HepG2 (cell line): ENCODE data around the gene ABCB4. TPM values are rescaled to one million over a fixed set of nuclear protein-coding genes. Genes with fewer than 3 reads are reported as not detected.

Source experiments
- ATAC-seq: fragments of 200-7000 bp; cut with Tn5 transposase; 3 replicates; pipeline ENCODE4 v1.9.1; 2020; ENCODE audit warnings: mild to moderate bottlenecking, moderate library complexity
- BruUV-seq: library from RNA; stranded (reverse); fragments of 400-500 nt; replicated peaks from 2 replicates; lab custom pipeline; 2021; lab: Mats Ljungman, UMichigan
- CTCF ChIA-PET: fragments of 300-600 bp; formaldehyde crosslinking; extraction: SDS; loops from one replicate; lab custom pipeline; 2021; ENCODE audit warnings: low total read pairs, inconsistent platforms, low intra/inter-chr PET ratio; lab: Yijun Ruan, JAX
- POLR2A ChIA-PET: fragments of 350-600 bp; sonication (Branson Sonifier 250); formaldehyde crosslinking; loops from one replicate; lab custom pipeline; 2020; ENCODE audit warnings: antibody characterized with exemption, inconsistent platforms; lab: Yijun Ruan, JAX
- DNase-seq: peaks from one replicate; pipeline ENCODE4 v3.0.0-alpha.2; 2015; ENCODE audit warnings: low spot score
- FAIRE-seq: peaks from 3 replicates; lab custom pipeline; 2011; peaks lifted over from hg19 to GRCh38; lab: Jason Lieb, UNC
- H2AFZ ChIP-seq: one replicate; pipeline ENCODE4 v1.6.1; 2011; ENCODE audit warnings: low read length, inconsistent platforms
- H3K27ac ChIP-seq: fragments of 300-600 bp; 3 replicates; pipeline ENCODE4 v1.8.0; 2011; ENCODE audit warnings: mixed run types, mild to moderate bottlenecking, mixed read lengths, low read length, inconsistent platforms; ENCODE audit not compliant: insufficient read depth; ENCODE audit errors: extremely low read length
- H3K27me3 ChIP-seq, 2 experiments: fragments of 200-600 bp in 1 of 2; 2 replicates in 1 of 2; 3 replicates in 1 of 2; pipeline versions ENCODE4 v1.6.0 to v1.8.0; 2011; ENCODE audit warnings: low read length in 2 of 2, mild to moderate bottlenecking in 2 of 2, moderate library complexity in 2 of 2, inconsistent platforms in 1 of 2; ENCODE audit not compliant: insufficient read depth in 2 of 2, control insufficient read depth in 1 of 2
- H3K36me3 ChIP-seq, 2 experiments: fragments of 200-600 bp in 1 of 2; replicated peaks in 1 of 2; 2 replicates in 1 of 2; 3 replicates in 1 of 2; pipeline versions ENCODE4 v1.5.1 to v1.8.0; 2011; ENCODE audit warnings: low read length in 2 of 2, inconsistent platforms in 1 of 2; ENCODE audit not compliant: insufficient read depth in 2 of 2, control insufficient read depth in 1 of 2
- H3K4me1 ChIP-seq: 2 replicates; pipeline ENCODE4 v1.5.1; 2012; ENCODE audit warnings: low read length, inconsistent platforms; ENCODE audit not compliant: insufficient read depth
- H3K4me2 ChIP-seq: 2 replicates; pipeline ENCODE4 v1.6.0; 2011; ENCODE audit warnings: low read depth, low read length, inconsistent platforms
- H3K4me3 ChIP-seq, 3 experiments: fragments of 200-600 bp in 1 of 3; sonication (generic), shearing (Covaris generic) in 1 of 3; replicated peaks in 1 of 3; 2 replicates each; pipeline ENCODE4 v1.5.1; 2011 to 2016; ENCODE audit warnings: low read length in 3 of 3, inconsistent platforms in 2 of 3, low read depth in 2 of 3, mild to moderate bottlenecking in 2 of 3, control low read depth in 1 of 3, mixed read lengths in 1 of 3; ENCODE audit not compliant: insufficient read depth in 1 of 3
- H3K79me2 ChIP-seq: one replicate; pipeline ENCODE4 v1.6.1; 2011; ENCODE audit warnings: low read length, inconsistent platforms; ENCODE audit not compliant: insufficient read depth
- H3K9ac ChIP-seq: 2 replicates; pipeline ENCODE4 v1.6.0; 2011; ENCODE audit warnings: mild to moderate bottlenecking, low read depth, low read length, inconsistent platforms; ENCODE audit not compliant: insufficient read depth
- H3K9me3 ChIP-seq: 2 replicates; pipeline ENCODE4 v1.5.1; 2012; ENCODE audit warnings: mild to moderate bottlenecking, low read length
- H4K20me1 ChIP-seq: 2 replicates; pipeline ENCODE4 v1.6.0; 2011; ENCODE audit warnings: inconsistent platforms, mild to moderate bottlenecking, low read length, moderate library complexity; ENCODE audit not compliant: insufficient read depth
- ASH2L ChIP-seq: fragments of 300-600, 200-600 bp; sonication (generic); IDR thresholded peaks from 2 replicates; pipeline ENCODE4 v1.7.0; 2017; ENCODE audit warnings: low read depth, mild to moderate bottlenecking, moderate library complexity, mixed read lengths, low read length; ENCODE audit not compliant: insufficient read length
- FOXA1 ChIP-seq, 2 experiments: fragments of 450-650 bp in 1 of 2; sonication (generic) in 1 of 2; formaldehyde crosslinking in 1 of 2; IDR thresholded peaks; 2 replicates each; pipeline versions ENCODE4 v1.4.0 to v1.6.1; 2016 to 2020; ENCODE audit warnings: missing genetic modification reagents in 1 of 2
- MIXL1 ChIP-seq: IDR thresholded peaks from 2 replicates; pipeline ENCODE4 v1.6.1; 2016
- RARA ChIP-seq: IDR thresholded peaks from 2 replicates; pipeline ENCODE4 v1.6.1; 2016; ENCODE audit warnings: missing genetic modification reagents, missing compliant biosample characterization
- SMARCC2 ChIP-seq: fragments of 450-650 bp; IDR thresholded peaks from 2 replicates; pipeline ENCODE4 v1.6.1; 2017; ENCODE audit warnings: antibody characterized with exemption, mild to moderate bottlenecking
- WIZ ChIP-seq: sonication (generic); formaldehyde crosslinking; IDR thresholded peaks from 2 replicates; pipeline ENCODE4 v1.5.1; 2020; ENCODE audit warnings: mild to moderate bottlenecking, missing genetic modification reagents
- ZMAT3 ChIP-seq: sonication (generic); formaldehyde crosslinking; conservative IDR thresholded peaks from 2 replicates; pipeline ENCODE4 v1.7.0; 2021; ENCODE audit warnings: missing genetic modification reagents
- ZNF256 ChIP-seq: sonication (generic); formaldehyde crosslinking; conservative IDR thresholded peaks from 2 replicates; pipeline ENCODE4 v1.4.0; 2020; ENCODE audit warnings: missing genetic modification reagents
- WGBS: methylation state at CpG from one replicate; pipeline ENCODE4 v1.1.6; 2017; ENCODE audit warnings: low lambda C conversion rate; 5-methylcytosine and 5-hydroxymethylcytosine counted together
- in situ Hi-C: cut with HindIII; loops from 2 replicates; pipeline ENCODE4 v1.10.0; 2017; ENCODE audit warnings: low pct_unique_long_range_greater_than_20kb; ENCODE audit not compliant: extremely low pct_ligation_motif_present
- intact Hi-C: fragments of 100-400 bp; cut with micrococcal nuclease; formaldehyde crosslinking; loops from one replicate; pipeline ENCODE4 v1.10.0; 2022; ENCODE audit not compliant: unreplicated experiment
- polyA plus RNA-seq, 8 experiments: library from polyadenylated mRNA; depleted of rRNA in 3 of 8; stranded (reverse) in 7 of 8; unstranded in 1 of 8; fragments of >200 nt; fragmentation: Illumina TruSeq in 4 of 8; extraction: Trizol in 4 of 8; gene quantifications; 2 replicates each; pipeline versions ENCODE4 v1.2.1 to v1.2.3, GENCODE V29; 2011 to 2016; ENCODE audit warnings: low read depth in 4 of 8, missing spikeins in 1 of 8, mixed read lengths in 1 of 8; ENCODE audit not compliant: insufficient read depth in 1 of 8
- total RNA-seq, 5 experiments: library from RNA; depleted of rRNA; stranded (reverse); fragments of >200 nt; fragmentation: Illumina TruSeq; extraction: Trizol; gene quantifications; 2 replicates each; pipeline ENCODE4 v1.2.3, GENCODE V29; 2016; ENCODE audit warnings: low read depth in 1 of 5
- TF ChIP-seq, protein P1 (sequence below): sonication (generic); formaldehyde crosslinking; IDR thresholded peaks from 2 replicates; pipeline ENCODE4 v1.5.0; 2020; ENCODE audit warnings: missing genetic modification reagents
- TF ChIP-seq, protein P2 (sequence below): sonication (generic); formaldehyde crosslinking; IDR thresholded peaks from 2 replicates; pipeline ENCODE4 v1.5.0; 2020; ENCODE audit warnings: missing genetic modification reagents
- TF ChIP-seq, protein P3 (sequence below): sonication (generic); formaldehyde crosslinking; IDR thresholded peaks from 2 replicates; pipeline ENCODE4 v1.4.0; 2020; ENCODE audit warnings: missing genetic modification reagents, borderline replicate concordance
- TF ChIP-seq, protein P4 (sequence below): sonication (generic); formaldehyde crosslinking; IDR thresholded peaks from 2 replicates; pipeline ENCODE4 v1.5.1; 2020; ENCODE audit warnings: missing genetic modification reagents, mild to moderate bottlenecking, borderline replicate concordance

ABCB4 gene
- total and polyA plus RNA-seq, 2 of the 13 experiments (the other 11 are each of a cell fraction or from before 2014, with no cell fraction given) = 18.0 to 32.4 TPM

DNA sequence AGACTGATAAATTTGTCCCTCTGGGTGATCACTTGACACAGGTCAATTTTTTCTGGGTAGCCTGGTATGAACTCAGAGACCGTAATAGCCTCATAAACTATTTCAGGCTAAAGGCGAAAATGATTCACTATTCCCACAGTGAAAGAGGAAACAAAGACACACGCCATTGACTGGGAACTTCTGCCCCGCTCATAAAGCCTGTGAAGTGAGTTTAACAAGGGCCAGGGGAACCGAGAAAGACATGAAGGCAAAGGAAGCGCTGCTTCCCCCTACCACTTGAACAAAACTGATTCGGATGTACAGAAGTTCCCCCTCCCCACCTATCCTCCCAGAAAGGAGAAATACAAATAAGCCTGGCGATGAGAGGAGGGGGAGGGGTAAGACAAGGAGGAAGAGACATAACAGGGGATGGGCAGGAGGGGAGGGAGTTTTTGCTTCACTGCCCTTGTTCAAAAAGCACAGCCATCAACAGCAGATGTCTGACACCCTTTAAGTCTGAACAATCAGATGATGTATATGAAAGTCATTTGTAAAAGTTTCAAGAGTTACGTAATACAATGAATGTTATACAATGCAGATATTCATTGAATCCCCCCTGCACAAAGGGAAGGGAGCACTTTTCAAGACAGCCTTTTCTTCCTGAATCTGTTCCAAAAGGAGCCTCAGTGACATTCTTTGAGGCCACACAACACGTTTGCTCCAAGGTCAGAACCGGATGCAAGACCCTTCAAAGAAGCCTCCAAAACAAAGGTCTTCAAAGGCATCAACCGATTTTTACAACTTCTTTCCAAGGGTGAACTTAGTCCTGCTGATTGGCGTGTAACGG, 734 bp downstream of the ABCB4 start:
- H3K4me2 ChIP-seq = peak overlapping the region; percentile 96
- TSS peak; percentile 75 for BruUV-seq
- H2AFZ ChIP-seq = no peak overlapping the region
- TF ChIP-seq FOXA1 (IDR thresholded peaks at IDR 0.05) = no peak
- no peak for TF ChIP-seq FOXA1 (CRISPR knock-in tag; IDR thresholded peaks at IDR 0.05)
- 0 out of 2 replicates have a peak, but pooled peaks have one; percentile 5 for TF ChIP-seq RARA (CRISPR knock-in tag)
- no peak for TF ChIP-seq MIXL1 (CRISPR knock-in tag)
- TF ChIP-seq, protein P1, sequence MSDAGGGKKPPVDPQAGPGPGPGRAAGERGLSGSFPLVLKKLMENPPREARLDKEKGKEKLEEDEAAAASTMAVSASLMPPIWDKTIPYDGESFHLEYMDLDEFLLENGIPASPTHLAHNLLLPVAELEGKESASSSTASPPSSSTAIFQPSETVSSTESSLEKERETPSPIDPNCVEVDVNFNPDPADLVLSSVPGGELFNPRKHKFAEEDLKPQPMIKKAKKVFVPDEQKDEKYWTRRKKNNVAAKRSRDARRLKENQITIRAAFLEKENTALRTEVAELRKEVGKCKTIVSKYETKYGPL (CRISPR knock-in tag) = peak; percentile 45; the same call in 1 of the 2 replicates
- TF ChIP-seq ASH2L = peak; percentile 1
- TF ChIP-seq, protein P2, sequence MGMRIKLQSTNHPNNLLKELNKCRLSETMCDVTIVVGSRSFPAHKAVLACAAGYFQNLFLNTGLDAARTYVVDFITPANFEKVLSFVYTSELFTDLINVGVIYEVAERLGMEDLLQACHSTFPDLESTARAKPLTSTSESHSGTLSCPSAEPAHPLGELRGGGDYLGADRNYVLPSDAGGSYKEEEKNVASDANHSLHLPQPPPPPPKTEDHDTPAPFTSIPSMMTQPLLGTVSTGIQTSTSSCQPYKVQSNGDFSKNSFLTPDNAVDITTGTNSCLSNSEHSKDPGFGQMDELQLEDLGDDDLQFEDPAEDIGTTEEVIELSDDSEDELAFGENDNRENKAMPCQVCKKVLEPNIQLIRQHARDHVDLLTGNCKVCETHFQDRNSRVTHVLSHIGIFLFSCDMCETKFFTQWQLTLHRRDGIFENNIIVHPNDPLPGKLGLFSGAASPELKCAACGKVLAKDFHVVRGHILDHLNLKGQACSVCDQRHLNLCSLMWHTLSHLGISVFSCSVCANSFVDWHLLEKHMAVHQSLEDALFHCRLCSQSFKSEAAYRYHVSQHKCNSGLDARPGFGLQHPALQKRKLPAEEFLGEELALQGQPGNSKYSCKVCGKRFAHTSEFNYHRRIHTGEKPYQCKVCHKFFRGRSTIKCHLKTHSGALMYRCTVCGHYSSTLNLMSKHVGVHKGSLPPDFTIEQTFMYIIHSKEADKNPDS (CRISPR knock-in tag) = 0 out of 2 replicates have a peak, but pooled peaks have one; percentile 1
- 0 out of 2 replicates have a peak, but pooled peaks have one; percentile 18 for TF ChIP-seq ZMAT3 (CRISPR knock-in tag)
- TF ChIP-seq WIZ (CRISPR knock-in tag) = peak; percentile 45; the same call in 1 of the 2 replicates
- TF ChIP-seq, protein P3, sequence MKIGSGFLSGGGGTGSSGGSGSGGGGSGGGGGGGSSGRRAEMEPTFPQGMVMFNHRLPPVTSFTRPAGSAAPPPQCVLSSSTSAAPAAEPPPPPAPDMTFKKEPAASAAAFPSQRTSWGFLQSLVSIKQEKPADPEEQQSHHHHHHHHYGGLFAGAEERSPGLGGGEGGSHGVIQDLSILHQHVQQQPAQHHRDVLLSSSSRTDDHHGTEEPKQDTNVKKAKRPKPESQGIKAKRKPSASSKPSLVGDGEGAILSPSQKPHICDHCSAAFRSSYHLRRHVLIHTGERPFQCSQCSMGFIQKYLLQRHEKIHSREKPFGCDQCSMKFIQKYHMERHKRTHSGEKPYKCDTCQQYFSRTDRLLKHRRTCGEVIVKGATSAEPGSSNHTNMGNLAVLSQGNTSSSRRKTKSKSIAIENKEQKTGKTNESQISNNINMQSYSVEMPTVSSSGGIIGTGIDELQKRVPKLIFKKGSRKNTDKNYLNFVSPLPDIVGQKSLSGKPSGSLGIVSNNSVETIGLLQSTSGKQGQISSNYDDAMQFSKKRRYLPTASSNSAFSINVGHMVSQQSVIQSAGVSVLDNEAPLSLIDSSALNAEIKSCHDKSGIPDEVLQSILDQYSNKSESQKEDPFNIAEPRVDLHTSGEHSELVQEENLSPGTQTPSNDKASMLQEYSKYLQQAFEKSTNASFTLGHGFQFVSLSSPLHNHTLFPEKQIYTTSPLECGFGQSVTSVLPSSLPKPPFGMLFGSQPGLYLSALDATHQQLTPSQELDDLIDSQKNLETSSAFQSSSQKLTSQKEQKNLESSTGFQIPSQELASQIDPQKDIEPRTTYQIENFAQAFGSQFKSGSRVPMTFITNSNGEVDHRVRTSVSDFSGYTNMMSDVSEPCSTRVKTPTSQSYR (CRISPR knock-in tag) = peak; percentile 77; the same call in 1 of the 2 replicates
- TF ChIP-seq ZNF256 = no peak
- TF ChIP-seq, protein P4, sequence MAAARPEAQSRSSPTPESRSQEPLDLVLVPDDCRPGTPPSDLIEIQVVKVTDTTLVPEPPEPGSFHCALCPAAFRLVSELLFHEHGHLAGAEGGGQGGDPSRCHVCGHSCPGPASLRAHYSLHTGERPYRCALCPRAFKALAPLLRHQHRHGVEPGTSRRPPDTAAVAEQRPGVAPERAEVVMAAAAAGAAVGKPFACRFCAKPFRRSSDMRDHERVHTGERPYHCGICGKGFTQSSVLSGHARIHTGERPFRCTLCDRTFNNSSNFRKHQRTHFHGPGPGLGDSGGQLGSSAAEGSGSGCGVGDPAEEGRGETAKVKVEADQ (CRISPR knock-in tag) = no peak
- TF ChIP-seq SMARCC2 = no peak

More for the DNA sequence above, 734 bp downstream of the ABCB4 start:
- DNase-seq (no peak), ATAC-seq (peak; percentile 16; the same call in 2 of the 3 replicates), FAIRE-seq (no peak)
- ChIA-PET CTCF (no interaction called here), POLR2A (interaction anchor here (0.9 to 2.0 kb wide), 4 partner anchors 10 to 23 kb away, joined by 3 to 19 read pairs (median 10); no protein-coding TSS in a partner anchor)
- 10% methylated on average over 14 of the region's 14 CpGs for WGBS
- in situ Hi-C loops = no loop called here
- peak overlapping the region; percentile 70 to 81 (median 74) for H3K4me3 ChIP-seq
- H3K9ac ChIP-seq = peak overlapping the region; percentile 83
- H3K4me1 ChIP-seq = peaks cover 62% of the 10 kb centered on the region
- H3K36me3 ChIP-seq = 0 out of 5 replicates have a peak, but pooled peaks cover 0 to 8% of the 10 kb centered on the region in 2 experiments
- intact Hi-C loops = loop anchor here (1.0 to 10.0 kb wide), 3 partner anchors 9 to 130 kb away; partner anchors contain the start of gene CROT
- H3K27ac ChIP-seq = peak overlapping the region; percentile 74
- no peaks in the 10 kb centered on the region for H4K20me1 ChIP-seq
- H3K79me2 ChIP-seq = peaks cover 27% of the 10 kb centered on the region
- no peaks in the 10 kb centered on the region for H3K9me3 ChIP-seq
- no peaks in the 10 kb centered on the region; a peak in 1 of 5 replicates for H3K27me3 ChIP-seq
